DMS53 treated with DMSO at 0.1 percent for 48 hours (cell line): ENCODE data around the gene WDFY1.

Source experiments
- DNase-seq: peaks from one replicate; lab custom pipeline; 2025; ENCODE audit not compliant: unreplicated experiment; lab: John Stamatoyannopoulos, UW

WDFY1 gene

GRCh38 chr2:223932816-223933800, 12.0 kb downstream of the WDFY1 start:
- no peak for DNase-seq

- DNase-seq = no peak
Observed at GRCh38 chr2:223930103-223930976, 14.8 kb downstream of the WDFY1 start.

DNA sequence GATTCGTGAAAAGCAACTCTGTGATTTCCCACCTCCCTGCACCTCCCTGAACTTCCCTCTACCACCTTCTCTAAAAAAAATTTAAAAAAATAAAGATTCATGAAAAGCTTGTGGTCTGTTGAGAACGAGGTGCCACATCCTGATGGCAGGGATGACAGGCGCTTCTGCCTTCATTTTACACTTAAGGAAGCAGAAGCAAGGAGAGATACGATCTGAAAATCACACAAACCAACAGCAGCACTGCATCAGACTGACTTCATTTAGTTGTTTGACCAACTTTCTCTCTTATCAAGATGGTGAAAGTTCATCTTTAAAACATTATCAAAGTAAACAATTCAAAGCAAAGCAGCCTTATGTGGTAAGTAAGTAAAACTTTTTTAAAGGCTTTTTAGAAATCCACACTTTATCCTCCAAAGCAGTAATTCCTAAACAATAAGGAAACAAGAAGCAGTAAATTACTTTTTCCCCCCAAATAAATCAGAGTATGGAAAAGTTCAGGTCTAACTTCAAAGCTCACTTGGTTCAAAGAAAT, 15.5 kb downstream of the WDFY1 start:
- DNase-seq = no peak

DNA sequence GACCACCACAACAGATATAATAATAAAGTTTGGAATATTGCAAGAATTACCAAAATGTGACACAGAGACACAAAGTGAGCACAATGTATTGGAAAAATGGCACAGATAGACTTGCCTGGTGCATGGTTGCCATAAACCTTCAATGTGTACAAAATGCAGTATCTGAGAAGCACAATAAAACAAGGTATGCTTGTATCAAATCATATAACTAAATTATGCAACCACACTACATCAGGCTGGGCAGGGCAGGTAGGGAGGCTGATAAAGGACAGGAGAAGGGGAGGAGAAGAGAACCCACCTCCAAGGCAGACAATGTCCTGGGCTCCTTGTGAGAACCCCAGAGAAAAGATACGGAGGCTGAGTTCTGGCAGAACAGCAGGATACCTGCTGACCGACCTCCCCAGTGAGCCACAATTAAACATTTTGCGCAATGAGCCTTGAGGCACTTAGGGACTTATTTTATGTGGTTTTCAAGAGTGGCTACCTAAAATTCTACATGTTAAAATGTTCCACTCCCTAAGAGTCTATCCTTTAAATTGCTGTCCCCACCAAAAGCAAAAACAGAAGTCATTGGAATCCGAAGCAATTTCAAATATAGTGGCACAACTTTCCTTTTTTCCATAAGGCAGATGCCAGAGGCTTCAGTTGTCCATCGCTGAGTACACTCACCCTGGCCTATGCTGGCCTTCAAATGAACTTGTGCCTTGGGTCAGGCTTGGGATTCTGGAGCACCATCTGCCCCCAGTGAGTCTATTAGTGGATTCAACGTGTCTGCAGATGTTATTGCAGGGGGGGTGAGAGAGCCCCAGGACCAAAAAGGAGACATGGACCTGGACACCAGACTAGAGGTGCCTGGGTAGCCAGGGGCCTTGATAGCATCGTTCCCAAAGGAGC, 16.8 kb downstream of the WDFY1 start:
- no peak for DNase-seq

DNA sequence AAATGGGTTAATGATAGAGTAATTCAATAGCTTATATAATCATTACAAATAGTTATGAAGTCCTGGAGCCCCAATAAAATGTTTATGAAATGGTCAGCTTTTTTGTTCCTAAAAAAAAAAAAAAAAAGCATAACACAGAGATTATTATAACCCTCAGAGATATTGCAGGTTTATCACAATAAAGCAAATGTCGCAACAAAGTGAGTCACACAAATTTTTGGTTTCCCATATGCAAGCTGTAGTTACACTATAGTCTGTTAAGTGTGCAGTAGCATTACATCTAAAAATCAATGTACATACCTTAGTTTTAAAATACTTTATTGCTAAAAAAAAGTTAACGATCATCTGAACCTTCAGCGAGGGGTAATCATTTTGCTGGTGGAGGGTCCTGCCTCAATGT, 20.0 kb downstream of the WDFY1 start:
- DNase-seq = no peak

DNA sequence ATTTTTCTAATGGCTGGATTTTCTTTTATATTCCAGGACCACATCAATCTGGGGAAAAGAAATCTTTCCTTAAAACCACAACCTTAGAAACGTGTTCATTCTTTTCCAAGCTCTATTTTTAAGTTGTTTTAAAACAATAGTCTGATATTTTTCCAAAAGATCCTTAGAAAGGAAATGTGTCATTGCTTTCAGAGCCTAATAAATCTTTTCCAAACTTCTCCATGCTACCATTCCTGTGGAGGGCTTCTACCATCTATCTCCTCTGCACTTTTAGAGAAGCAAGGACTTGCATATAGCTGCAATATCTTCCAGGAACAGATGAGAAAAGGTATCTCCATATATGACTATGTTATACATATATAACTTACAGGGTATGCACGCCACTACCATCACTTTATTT, 21.2 kb downstream of the WDFY1 start:
- DNase-seq = no peak

DNA sequence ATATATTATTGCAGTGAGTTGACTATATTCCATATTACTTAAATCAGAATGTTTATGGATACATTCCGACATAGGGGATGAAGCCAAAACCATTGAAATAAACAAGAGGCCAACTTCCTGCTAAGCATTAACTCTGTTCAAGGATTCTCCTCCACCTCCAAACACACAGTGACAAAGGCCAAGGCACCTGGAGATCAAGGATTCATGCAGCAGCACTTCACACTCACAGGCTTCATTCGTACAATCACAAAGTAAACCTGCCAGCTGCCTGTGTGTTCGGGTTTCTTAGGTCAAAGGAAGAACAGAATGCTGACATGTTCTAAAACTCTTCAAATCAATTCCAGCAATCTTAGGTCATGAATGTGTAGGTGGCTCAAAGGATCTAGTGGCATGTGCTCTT, 22.8 kb downstream of the WDFY1 start:
- no peak for DNase-seq

- DNase-seq = no peak
Observed at GRCh38 chr2:223921204-223921603, 23.9 kb downstream of the WDFY1 start.

DNA sequence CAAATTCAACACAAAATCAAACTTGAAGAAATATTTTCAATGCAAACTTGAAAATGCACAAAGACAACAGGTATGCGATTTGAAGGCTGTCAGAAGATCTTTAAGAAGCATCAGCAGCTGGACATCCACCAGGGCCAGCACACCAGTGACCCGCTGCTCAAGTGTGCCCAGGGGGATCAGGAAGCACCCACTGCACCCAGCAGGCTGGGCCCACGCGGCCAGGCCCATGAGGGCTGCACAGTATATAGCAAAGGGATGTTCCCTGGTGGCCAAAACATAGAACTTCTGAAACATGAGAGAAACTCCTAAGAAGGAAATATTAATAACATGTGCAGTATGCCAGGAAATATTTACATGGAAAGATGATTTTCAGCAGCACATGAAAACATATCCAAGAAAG, 25.0 kb downstream of the WDFY1 start:
- no peak for DNase-seq

- DNase-seq = no peak
Observed at GRCh38 chr2:223918671-223919134, 26.4 kb downstream of the WDFY1 start.

- DNase-seq = no peak
Observed at GRCh38 chr2:223916181-223916920, 28.8 kb downstream of the WDFY1 start.

DNA sequence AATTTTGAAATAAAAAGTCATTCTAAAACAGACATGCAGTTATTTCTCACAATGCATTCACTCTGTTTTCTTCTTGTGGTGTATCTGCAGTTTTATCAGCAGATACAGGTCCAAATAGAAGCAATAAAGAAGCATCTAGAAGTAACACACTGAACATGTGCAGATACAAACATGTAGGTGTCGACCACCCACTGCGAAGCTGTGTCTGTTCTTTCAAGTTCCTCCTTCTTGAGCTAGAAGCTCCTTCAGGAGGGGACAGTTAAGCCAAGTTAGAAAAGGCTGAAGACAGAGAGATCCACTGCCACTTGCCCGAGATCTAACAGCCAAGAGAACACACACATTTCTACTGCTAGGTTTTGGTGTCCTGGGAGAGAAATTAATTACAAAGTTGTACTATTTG, 30.1 kb downstream of the WDFY1 start:
- DNase-seq = no peak

DNA sequence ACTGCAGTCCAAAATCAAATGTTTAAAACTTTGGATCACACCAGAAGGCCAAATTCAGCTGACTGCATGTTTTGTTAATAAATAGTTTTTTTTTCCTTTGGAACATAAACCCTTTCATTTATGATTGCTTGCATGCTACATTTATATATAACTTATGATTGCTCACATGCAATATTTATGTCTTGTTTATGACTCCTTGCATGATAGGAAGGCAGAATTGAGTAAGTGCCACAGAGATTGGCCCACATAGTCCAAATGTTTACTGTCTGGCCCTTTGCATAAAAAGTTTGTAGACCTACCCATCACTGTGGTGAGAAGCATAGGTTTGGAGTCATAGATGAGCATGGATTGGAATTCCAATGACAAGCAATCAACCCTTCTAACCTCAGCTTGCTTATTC, 30.8 kb downstream of the WDFY1 start:
- DNase-seq = no peak

GRCh38 chr2:223909001-223909741, 36.0 kb downstream of the WDFY1 start:
- no peak for DNase-seq

- no peak for DNase-seq
Observed at GRCh38 chr2:223908304-223908998, 36.7 kb downstream of the WDFY1 start.

- DNase-seq = no peak
Observed at GRCh38 chr2:223905996-223906395, 39.1 kb downstream of the WDFY1 start.

DNA sequence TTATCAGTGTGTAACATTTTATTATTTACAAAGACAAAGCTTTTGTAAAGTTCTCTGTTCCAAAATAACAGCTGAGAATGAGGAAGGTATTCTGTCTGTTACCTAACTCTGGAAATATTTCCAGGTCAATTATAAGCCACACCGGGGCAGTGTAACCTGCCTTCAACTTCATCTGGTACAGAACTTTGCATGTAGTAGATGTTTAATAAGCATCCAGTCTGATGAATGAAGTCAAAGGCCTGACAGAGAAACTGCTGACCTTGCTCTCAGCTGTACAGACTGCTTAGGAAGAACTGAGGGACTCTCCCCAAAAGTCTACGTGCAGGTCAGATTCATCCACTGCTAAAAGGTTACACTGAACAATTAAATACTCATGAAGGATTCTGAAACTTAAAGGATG, 43.3 kb downstream of the WDFY1 start:
- no peak for DNase-seq

DNA sequence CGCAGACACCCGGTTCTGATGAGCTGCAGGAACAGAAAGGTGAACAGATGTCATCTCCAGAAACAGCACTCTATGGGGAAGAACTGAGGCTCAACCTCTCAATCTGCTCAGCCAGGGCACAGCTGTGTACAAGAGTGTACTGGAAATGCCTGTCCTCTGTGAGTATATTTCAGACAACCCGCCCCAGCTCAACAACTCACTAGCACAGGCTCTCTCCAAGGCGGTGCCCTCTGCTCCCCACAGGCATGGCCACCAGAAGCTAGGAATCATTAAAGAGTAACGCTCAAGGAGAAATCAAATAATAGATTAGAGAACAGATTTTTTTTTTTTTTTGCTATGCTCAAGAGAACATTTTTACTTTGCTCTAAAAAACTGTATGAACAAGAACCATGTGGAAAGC, 43.8 kb downstream of the WDFY1 start:
- DNase-seq = no peak

GRCh38 chr2:223900531-223900930, 44.6 kb downstream of the WDFY1 start:
- DNase-seq = no peak
